ENCODE measurements around the gene MYO1A.

Gene MYO1A

DNA sequence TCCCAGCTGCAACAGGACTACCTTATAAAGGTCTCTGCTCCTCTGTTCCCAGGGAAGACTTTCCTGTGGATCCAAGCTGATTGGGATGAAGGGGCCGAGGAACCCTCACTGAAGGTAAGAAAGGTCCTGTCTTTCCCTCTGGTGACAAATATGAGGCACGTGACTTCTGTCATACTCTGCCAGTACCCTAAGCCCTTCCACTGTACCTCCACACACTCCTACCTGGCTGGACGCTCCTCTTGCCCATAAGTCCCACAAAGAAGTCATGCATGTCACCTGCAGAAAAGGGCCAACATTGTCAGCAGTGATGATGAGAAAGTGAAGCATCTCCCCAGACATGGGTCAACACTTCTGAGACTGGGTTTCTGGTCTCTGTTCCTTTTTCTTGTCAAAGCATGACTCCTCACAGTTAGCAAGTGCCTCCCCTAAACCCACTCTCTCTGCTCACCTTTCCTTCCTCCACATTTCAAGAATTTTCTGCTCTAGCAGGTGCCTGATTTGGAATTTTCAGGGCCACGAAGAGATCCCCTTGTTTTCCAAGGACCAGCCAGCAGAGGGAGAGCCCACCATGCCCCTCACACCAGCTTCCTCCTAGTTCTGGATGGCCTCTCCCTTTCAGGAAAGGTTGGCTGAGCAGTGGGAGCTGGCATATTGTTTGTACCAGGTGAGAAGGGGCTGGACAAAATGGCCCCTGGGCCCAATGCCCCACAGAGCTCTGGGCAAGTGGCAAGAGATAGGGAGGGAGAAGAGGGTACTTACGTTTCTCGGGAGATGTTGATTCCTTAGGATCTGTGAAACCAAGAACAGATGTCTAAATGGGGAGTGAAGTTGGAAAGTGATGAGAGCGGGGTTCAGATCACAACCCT is 37.1 kb downstream of the MYO1A start:
- DNase-seq (ENCODE audit: low spot score), result no peak

DNA sequence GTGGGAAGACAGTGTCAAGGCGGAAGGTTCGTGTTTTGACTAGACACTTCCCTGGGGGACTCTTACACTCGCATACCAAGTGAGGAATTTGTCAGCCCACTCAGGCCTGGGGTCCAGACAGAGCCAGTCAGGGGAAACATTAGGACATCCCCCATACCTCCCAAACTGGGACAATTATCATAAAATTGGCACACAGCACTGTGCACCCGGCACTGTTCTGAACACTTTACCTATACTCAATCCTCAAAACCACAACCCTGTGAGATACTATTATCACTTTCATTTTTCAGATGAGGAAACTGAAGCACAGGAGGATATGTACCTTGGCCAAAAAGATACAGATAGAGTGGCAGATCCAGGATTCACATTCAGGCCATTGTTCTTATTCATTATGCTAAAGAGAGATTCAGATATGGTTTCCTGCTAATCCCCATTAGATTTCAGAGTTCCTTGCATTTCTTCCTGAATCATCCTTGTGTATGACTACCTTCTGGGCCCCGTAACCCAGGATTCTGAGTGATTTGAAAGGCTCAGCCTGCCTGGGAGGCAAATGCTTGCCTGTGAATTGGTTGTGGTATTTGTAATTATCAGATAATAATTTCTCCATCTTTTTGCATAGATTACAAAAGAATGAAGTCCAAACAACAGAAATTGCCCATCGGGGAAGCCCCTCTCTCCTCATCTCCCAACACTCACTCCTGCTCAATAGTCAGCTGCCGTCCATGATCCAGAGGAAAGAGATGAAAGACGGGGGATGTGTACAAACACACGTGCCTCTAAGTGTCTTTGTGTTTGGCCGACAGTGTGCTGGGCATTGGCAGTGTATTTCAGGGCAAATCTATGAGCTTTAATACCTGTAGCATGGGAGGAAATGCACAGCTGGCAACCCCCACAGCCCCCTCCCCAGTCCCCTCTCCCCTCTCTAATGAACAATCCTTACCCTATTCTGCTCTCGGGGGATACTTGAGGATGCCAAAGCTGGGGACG is 38.2 kb downstream of the MYO1A start:
- no peak for DNase-seq (ENCODE audit: low spot score)

DNA sequence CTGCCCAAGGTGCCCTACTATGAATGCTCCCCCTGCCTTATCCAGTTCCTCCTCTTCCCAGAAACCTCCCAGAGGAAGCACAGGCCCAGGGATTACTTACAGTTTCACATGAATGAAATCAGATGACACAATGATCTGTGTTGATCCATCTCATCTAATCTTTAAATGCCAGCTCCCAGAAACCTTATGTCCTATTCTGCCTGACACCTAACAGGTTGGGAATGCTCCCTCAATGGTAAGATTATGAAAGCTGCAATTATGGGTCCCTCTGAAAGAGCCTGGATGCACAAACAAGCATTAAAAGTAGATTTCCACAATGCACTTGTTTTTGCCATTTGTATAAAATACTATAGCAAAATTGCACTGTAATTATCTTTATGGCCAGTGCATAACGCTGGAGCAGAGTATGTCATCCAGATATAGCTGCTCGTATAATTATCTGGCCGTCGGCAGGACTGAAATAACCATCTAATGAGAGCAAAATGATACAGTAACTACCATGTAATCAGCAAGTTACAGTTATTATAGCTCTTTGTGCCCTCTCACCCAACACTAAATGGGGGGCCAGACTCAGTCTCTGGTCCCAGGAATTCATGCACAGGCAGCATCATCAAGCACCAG is 39.2 kb downstream of the MYO1A start:
- DNase-seq (ENCODE audit: low spot score), result no peak

DNA sequence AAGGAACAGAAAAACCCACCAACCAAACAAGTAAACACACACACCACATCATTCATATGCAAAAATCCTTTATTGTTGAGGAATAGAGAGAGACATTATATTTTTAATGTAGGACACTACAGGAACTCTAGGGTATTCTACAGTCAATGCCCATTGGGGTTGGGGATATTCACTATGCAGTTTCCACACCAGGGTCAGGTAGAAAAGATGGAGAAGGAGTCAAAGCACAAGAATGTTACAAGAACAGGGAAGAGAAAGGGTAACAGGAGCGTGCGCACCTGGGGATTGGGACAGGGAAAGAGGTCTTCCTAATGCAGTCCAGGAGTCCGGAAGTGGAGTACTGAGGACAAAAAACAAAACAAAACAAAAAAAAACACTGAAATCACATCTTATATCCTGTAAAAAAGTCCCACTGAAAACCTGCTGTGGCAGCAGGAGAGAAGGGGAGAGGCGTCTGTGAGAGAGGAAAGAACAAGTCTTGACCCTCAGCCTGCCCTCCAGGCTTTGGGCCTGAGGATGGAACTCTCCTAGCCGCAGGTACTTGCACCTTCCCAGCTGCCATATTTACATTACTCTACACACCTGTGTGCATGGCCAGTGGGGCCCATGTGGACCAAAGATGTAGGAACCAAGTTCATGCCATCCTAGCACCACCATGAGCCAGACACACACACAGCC is 39.8 kb downstream of the MYO1A start:
- DNase-seq (ENCODE audit: low spot score), result no peak

DNA sequence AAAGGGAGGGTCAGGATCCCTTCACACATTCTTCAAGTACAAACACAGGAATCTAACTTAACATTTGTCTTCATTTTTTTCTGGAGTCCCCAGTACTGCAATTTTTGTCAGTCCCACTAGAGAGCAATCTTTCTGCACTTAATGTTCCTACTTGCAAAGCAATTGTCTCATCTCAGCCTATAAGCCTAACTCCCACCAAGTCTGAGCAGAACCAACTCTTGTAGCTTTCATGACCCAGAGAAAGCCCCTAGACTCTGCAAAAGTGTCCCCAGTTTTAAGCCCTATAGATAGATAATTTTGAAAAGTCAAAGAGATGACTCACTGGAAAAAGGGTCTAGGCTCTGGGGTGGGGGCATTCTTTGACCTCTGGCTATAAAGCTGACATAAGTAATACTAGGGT is 41.8 kb downstream of the MYO1A start:
- DNase-seq (ENCODE audit: low spot score), result peak; percentile 86

GRCh38 chr12:57006809-57007475 is 43.0 kb downstream of the MYO1A start:
- DNase-seq (ENCODE audit: low spot score), result no peak

- DNase-seq (ENCODE audit: low spot score), result peak; percentile 74
Observed at GRCh38 chr12:57005980-57006808, 43.7 kb downstream of the MYO1A start, which contains the start of gene ZBTB39. ZBTB39 (minus strand) TSS chr12:57006546; CDS start chr12:57004917, 1,629 bp downstream.

DNA sequence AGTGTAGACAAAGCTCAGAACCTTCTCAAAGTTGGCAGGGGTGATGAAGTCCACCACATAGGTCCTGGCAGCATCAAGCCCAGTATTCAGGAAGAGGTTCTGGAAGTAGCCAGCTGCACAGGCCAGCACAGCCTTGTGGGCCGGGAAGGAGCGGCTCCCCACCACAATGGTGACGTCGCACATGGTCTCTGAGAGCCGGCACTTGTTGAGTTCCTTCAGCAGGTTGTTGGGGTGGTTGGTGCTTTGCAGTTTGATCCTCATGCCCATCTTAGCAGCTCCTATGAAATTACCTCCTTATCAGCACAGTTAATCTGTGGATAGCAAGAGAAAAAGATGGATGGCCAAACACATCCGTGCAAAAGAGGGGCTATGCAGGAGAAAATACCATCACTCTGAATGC is 45.3 kb downstream of the MYO1A start:
- DNase-seq (ENCODE audit: low spot score), result no peak

- DNase-seq (ENCODE audit: low spot score), result no peak
Observed at GRCh38 chr12:57003395-57003794, 46.5 kb downstream of the MYO1A start.

DNA sequence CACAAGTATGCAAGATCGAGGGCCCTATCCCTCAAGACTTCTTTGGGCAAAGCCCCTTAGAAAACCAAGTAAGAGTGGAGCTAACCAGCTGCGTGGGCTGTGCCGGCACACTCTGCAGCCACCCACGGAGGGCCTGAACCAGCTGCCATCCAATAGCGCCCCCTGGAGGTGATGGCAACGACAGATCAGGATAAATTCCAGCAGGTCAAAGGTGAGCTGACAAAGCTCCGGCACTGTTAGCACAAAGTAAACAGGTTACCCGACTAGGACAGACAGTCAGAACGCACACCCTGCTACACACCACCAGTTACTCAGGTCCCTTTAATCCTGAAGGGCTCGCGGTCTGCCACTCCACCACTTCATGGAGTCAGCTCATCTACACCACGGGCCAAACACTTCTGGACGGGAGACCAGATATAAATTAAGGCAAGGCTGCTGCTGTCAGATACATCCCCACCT is 48.5 kb downstream of the MYO1A start:
- DNase-seq (ENCODE audit: low spot score), result no peak

GRCh38 chr12:57000393-57000792 is 49.5 kb downstream of the MYO1A start:
- peak; percentile 21 for DNase-seq (ENCODE audit: low spot score)

GRCh38 chr12:56999456-56999855 is 50.5 kb downstream of the MYO1A start:
- no peak for DNase-seq (ENCODE audit: low spot score)

DNA sequence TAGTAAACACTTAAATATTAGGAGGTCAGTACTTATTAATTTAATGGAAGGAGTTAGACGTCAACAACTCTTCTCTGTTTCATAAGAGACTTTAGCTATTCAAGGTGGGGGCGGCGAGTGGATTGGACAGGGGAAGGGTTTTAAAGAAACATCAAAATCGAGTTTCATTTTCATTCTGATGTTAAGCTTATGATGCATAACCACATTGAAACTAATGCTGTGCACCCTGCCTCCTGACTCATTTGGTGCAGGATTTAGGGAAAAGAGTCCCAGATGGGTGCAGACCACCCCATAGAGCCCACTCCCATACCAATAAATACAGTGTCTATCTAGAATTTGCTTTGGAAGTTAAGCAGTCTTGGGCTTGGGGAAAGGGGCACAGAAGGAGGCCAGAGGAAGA is 50.9 kb downstream of the MYO1A start:
- DNase-seq (ENCODE audit: low spot score), result no peak

- no peak for DNase-seq (ENCODE audit: low spot score)
Observed at GRCh38 chr12:56998316-56998715, 51.6 kb downstream of the MYO1A start.

DNA sequence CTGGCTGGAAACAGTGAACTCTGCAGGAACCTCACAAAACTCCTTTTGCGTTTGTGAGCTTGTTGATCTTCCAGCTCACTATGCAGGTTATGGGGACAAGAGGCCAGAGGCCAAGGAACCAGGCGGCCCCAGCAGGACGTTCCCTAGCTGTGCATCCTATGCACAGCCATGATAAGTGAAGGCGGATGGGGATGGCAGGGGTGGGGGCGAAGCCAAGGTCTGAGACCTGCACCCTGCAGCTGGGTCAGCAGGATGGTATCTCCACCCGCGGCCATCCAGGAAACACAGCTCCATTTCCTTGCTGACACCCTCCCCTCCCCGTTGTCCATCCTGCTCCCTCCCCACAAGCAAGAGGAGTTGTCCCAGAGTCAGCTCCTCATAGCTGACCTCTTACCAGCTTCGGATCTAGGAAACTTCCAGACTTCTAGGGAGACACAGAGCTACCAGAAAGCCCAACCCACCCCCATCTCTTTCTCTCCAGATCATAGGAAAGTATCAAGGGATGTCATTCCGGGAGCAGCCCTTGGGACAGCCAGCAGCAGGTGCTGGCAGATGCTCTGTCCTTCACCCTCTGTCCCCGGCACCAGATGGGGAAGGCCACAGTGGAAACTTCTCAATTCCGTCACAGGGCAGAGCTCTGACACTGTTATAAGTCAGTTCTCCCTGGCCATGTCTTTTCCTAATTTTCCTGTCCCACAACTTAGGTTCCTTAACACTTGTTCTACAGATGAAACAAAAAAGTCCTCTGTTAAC is 53.0 kb downstream of the MYO1A start:
- no peak for DNase-seq (ENCODE audit: low spot score)

DNA sequence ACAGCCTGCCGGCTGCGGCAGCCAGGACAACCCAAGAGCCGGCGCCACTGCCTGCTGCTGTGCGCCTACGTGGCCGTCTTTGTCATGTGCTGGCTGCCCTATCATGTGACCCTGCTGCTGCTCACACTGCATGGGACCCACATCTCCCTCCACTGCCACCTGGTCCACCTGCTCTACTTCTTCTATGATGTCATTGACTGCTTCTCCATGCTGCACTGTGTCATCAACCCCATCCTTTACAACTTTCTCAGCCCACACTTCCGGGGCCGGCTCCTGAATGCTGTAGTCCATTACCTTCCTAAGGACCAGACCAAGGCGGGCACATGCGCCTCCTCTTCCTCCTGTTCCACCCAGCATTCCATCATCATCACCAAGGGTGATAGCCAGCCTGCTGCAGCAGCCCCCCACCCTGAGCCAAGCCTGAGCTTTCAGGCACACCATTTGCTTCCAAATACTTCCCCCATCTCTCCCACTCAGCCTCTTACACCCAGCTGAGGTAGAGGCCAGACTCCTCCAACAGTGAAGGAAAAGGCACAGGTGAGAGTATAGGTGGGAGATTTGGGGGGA is 53.9 kb downstream of the MYO1A start:
- no peak for DNase-seq (ENCODE audit: low spot score)

DNA sequence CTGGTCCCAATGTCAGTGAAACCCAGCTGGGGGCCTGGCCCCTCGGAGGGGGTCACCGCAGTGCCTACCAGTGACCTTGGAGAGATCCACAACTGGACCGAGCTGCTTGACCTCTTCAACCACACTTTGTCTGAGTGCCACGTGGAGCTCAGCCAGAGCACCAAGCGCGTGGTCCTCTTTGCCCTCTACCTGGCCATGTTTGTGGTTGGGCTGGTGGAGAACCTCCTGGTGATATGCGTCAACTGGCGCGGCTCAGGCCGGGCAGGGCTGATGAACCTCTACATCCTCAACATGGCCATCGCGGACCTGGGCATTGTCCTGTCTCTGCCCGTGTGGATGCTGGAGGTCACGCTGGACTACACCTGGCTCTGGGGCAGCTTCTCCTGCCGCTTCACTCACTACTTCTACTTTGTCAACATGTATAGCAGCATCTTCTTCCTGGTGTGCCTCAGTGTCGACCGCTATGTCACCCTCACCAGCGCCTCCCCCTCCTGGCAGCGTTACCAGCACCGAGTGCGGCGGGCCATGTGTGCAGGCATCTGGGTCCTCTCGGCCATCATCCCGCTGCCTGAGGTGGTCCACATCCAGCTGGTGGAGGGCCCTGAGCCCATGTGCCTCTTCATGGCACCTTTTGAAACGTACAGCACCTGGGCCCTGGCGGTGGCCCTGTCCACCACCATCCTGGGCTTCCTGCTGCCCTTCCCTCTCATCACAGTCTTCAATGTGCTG is 54.6 kb downstream of the MYO1A start:
- DNase-seq (ENCODE audit: low spot score), result no peak

- DNase-seq (ENCODE audit: low spot score), result no peak
Observed at GRCh38 chr12:56994231-56994746, 55.6 kb downstream of the MYO1A start.
